ENCODE data around the gene TXNDC12. TPM values are rescaled to one million over a fixed set of nuclear protein-coding genes. Genes with fewer than 3 reads are reported as not detected.
"Not testable (repeated sequence)": the region's sequence is repeated elsewhere in the genome, so short reads cannot be mapped to it uniquely, and the experiment has no call there.

The TXNDC12 gene
- total RNA-seq, 1 experiment from 2014 or later, result 89.9 TPM

- peak; percentile 92 for DNase-seq (ENCODE audit: low read depth, low spot score)
- in situ Hi-C loops (cut with HindIII; ENCODE audit: low pct_unique_long_range_greater_than_20kb, low sequenced_read_pairs), result loop anchor here (25.0 kb wide), 1 partner anchor 256 kb away; no protein-coding TSS in a partner anchor
Measured at GRCh38 chr1:52056163-52056936, 1.4 kb upstream of the TXNDC12 start, which contains the start of gene BTF3L4. TSS of gene BTF3L4 (plus strand) at chr1:52056295. CDS start at chr1:52059848, 3,553 bp downstream.

GRCh38 chr1:52055866-52056162 is 823 bp upstream of the TXNDC12 start:
- no peak for DNase-seq (ENCODE audit: low read depth, low spot score)
- in situ Hi-C loops (cut with HindIII; ENCODE audit: low pct_unique_long_range_greater_than_20kb, low sequenced_read_pairs), result loop anchor here (25.0 kb wide), 1 partner anchor 256 kb away; no protein-coding TSS in a partner anchor

GRCh38 chr1:52054496-52055065 is 410 bp downstream of the TXNDC12 start:
- no peak for DNase-seq (ENCODE audit: low read depth, low spot score)
- in situ Hi-C loops (cut with HindIII; ENCODE audit: low pct_unique_long_range_greater_than_20kb, low sequenced_read_pairs), result loop anchor here (25.0 kb wide), 1 partner anchor 258 kb away; no protein-coding TSS in a partner anchor

GRCh38 chr1:52053862-52054261 is 1.1 kb downstream of the TXNDC12 start:
- DNase-seq (ENCODE audit: low read depth, low spot score), result no peak
- in situ Hi-C loops (cut with HindIII; ENCODE audit: low pct_unique_long_range_greater_than_20kb, low sequenced_read_pairs), result loop anchor here (25.0 kb wide), 1 partner anchor 258 kb away; no protein-coding TSS in a partner anchor

- DNase-seq (ENCODE audit: low read depth, low spot score); in situ Hi-C loops (cut with HindIII; ENCODE audit: low pct_unique_long_range_greater_than_20kb, low sequenced_read_pairs): not testable (repeated sequence)
Measured at GRCh38 chr1:52049337-52049736, 5.7 kb downstream of the TXNDC12 start.

GRCh38 chr1:52045666-52046195 is 9.3 kb downstream of the TXNDC12 start:
- in situ Hi-C loops (cut with HindIII; ENCODE audit: low pct_unique_long_range_greater_than_20kb, low sequenced_read_pairs); DNase-seq (ENCODE audit: low read depth, low spot score): not testable (repeated sequence)

- in situ Hi-C loops (cut with HindIII; ENCODE audit: low pct_unique_long_range_greater_than_20kb, low sequenced_read_pairs), result no loop called here
- no peak for DNase-seq (ENCODE audit: low read depth, low spot score)
Measured at GRCh38 chr1:52045236-52045635, 9.8 kb downstream of the TXNDC12 start.

GRCh38 chr1:52041551-52042185 is 13.3 kb downstream of the TXNDC12 start:
- no peak for DNase-seq (ENCODE audit: low read depth, low spot score)
- in situ Hi-C loops (cut with HindIII; ENCODE audit: low pct_unique_long_range_greater_than_20kb, low sequenced_read_pairs), result no loop called here

GRCh38 chr1:52037909-52038308 is 17.1 kb downstream of the TXNDC12 start:
- in situ Hi-C loops (cut with HindIII; ENCODE audit: low pct_unique_long_range_greater_than_20kb, low sequenced_read_pairs), result no loop called here
- DNase-seq (ENCODE audit: low read depth, low spot score), result no peak

- DNase-seq (ENCODE audit: low read depth, low spot score), result no peak
- in situ Hi-C loops (cut with HindIII; ENCODE audit: low pct_unique_long_range_greater_than_20kb, low sequenced_read_pairs), result no loop called here
Measured at GRCh38 chr1:52037402-52037814, 17.6 kb downstream of the TXNDC12 start.

- no peak for DNase-seq (ENCODE audit: low read depth, low spot score)
- in situ Hi-C loops (cut with HindIII; ENCODE audit: low pct_unique_long_range_greater_than_20kb, low sequenced_read_pairs), result no loop called here
Measured at GRCh38 chr1:52034050-52034384, 21.0 kb downstream of the TXNDC12 start.

- DNase-seq (ENCODE audit: low read depth, low spot score), result peak; percentile 89
- in situ Hi-C loops (cut with HindIII; ENCODE audit: low pct_unique_long_range_greater_than_20kb, low sequenced_read_pairs), result no loop called here
Measured at GRCh38 chr1:52033190-52034049, 21.6 kb downstream of the TXNDC12 start, which contains the start of gene KTI12. TSS of gene KTI12 (minus strand) at chr1:52033810. CDS start at chr1:52033761, 49 bp downstream.

- in situ Hi-C loops (cut with HindIII; ENCODE audit: low pct_unique_long_range_greater_than_20kb, low sequenced_read_pairs), result no loop called here
- peak; percentile 61 for DNase-seq (ENCODE audit: low read depth, low spot score)
Measured at GRCh38 chr1:52032785-52033131, 22.2 kb downstream of the TXNDC12 start.

GRCh38 chr1:52032124-52032784 is 22.7 kb downstream of the TXNDC12 start:
- in situ Hi-C loops (cut with HindIII; ENCODE audit: low pct_unique_long_range_greater_than_20kb, low sequenced_read_pairs), result no loop called here
- DNase-seq (ENCODE audit: low read depth, low spot score), result no peak

- DNase-seq (ENCODE audit: low read depth, low spot score); in situ Hi-C loops (cut with HindIII; ENCODE audit: low pct_unique_long_range_greater_than_20kb, low sequenced_read_pairs): not testable (repeated sequence)
Measured at GRCh38 chr1:52028839-52029238, 26.2 kb downstream of the TXNDC12 start.

- in situ Hi-C loops (cut with HindIII; ENCODE audit: low pct_unique_long_range_greater_than_20kb, low sequenced_read_pairs), result no loop called here
- no peak for DNase-seq (ENCODE audit: low read depth, low spot score)
Measured at GRCh38 chr1:52028328-52028727, 26.7 kb downstream of the TXNDC12 start.

- in situ Hi-C loops (cut with HindIII; ENCODE audit: low pct_unique_long_range_greater_than_20kb, low sequenced_read_pairs), result no loop called here
- DNase-seq (ENCODE audit: low read depth, low spot score), result no peak
Measured at GRCh38 chr1:52026278-52026677, 28.7 kb downstream of the TXNDC12 start.
